IMR-90 (cell line): ENCODE measurements around the gene CORO1C. TPM values are rescaled to one million over a fixed set of nuclear protein-coding genes. Genes with fewer than 3 reads are reported as not detected.
A peak's percentile ranks its signal among the peaks of the same experiment; 100 is the strongest.

Source experiments
- ATAC-seq: fragments of 200-7000 bp; cut with Tn5 transposase; 2 replicates; pipeline ENCODE4 v1.9.1; 2020; ENCODE audit warnings: low read depth, mild to moderate bottlenecking, moderate library complexity
- BruUV-seq: library from RNA; stranded (reverse); fragments of 400-500 nt; replicated peaks from 2 replicates; lab custom pipeline; 2021; lab: Mats Ljungman, UMichigan
- CTCF ChIA-PET: fragments of 300-600 bp; formaldehyde crosslinking; extraction: SDS; loops from one replicate; lab custom pipeline; 2021; ENCODE audit warnings: antibody characterized with exemption; lab: Yijun Ruan, JAX
- POLR2A ChIA-PET: fragments of 300-600 bp; sonication (Branson Sonifier 250); formaldehyde crosslinking; loops from one replicate; lab custom pipeline; 2022; ENCODE audit warnings: antibody characterized with exemption; ENCODE audit not compliant: unreplicated experiment; lab: Charles Lee
- DNase-seq: peaks from one replicate; pipeline ENCODE4 v3.0.0; 2013
- H2AFZ ChIP-seq: replicated peaks from 2 replicates; pipeline ENCODE3; 2013; ENCODE audit warnings: low read length, mild to moderate bottlenecking; ENCODE audit not compliant: poor library complexity
- H2AK5ac ChIP-seq: 2 replicates; pipeline ENCODE4 v1.6.1; 2013; ENCODE audit warnings: low read depth, low read length, inconsistent platforms
- H2AK9ac ChIP-seq: replicated peaks from 2 replicates; pipeline ENCODE3; 2013; ENCODE audit warnings: mild to moderate bottlenecking, low read depth, low read length, moderate library complexity; ENCODE audit not compliant: poor library complexity
- H2BK120ac ChIP-seq: 2 replicates; pipeline ENCODE4 v1.6.1; 2013; ENCODE audit warnings: low read depth, low read length, inconsistent platforms
- H2BK15ac ChIP-seq: 3 replicates; pipeline ENCODE4 v1.6.1; 2013; ENCODE audit warnings: low read depth, low read length, inconsistent platforms
- H2BK20ac ChIP-seq: 2 replicates; pipeline ENCODE4 v1.6.1; 2013; ENCODE audit warnings: low read depth, mild to moderate bottlenecking, inconsistent platforms, low read length, moderate library complexity
- H2BK5ac ChIP-seq: 2 replicates; pipeline ENCODE4 v1.6.1; 2013; ENCODE audit warnings: mild to moderate bottlenecking, low read depth, low read length, inconsistent platforms; ENCODE audit not compliant: poor library complexity, severe bottlenecking
- H3K14ac ChIP-seq: replicated peaks from 2 replicates; pipeline ENCODE4 v1.6.1; 2013; ENCODE audit warnings: low read depth, low read length, inconsistent platforms
- H3K18ac ChIP-seq: 2 replicates; pipeline ENCODE4 v1.6.1; 2013; ENCODE audit warnings: low read depth, low read length, control low read depth
- H3K23ac ChIP-seq: 2 replicates; pipeline ENCODE4 v1.6.1; 2013; ENCODE audit warnings: low read depth, low read length, inconsistent platforms
- H3K27ac ChIP-seq: 2 replicates; pipeline ENCODE4 v1.5.1; 2013; ENCODE audit warnings: mild to moderate bottlenecking, control low read depth, low read length; ENCODE audit not compliant: insufficient read depth
- H3K27me3 ChIP-seq: 2 replicates; pipeline ENCODE4 v1.6.1; 2013; ENCODE audit warnings: low read length; ENCODE audit not compliant: control insufficient read depth, insufficient read depth
- H3K36me3 ChIP-seq: 2 replicates; pipeline ENCODE4 v1.6.1; 2013; ENCODE audit warnings: low read length, mixed read lengths; ENCODE audit not compliant: control insufficient read depth, insufficient read depth
- H3K4ac ChIP-seq: 2 replicates; pipeline ENCODE4 v1.6.1; 2013; ENCODE audit warnings: low read depth, low read length, inconsistent platforms
- H3K4me1 ChIP-seq: 2 replicates; pipeline ENCODE4 v1.6.1; 2013; ENCODE audit warnings: low read length, mixed read lengths; ENCODE audit not compliant: control insufficient read depth, insufficient read depth
- H3K4me2 ChIP-seq: 2 replicates; pipeline ENCODE4 v1.6.1; 2013; ENCODE audit warnings: low read depth, mild to moderate bottlenecking, control low read depth, low read length, moderate library complexity
- H3K4me3 ChIP-seq: 2 replicates; pipeline ENCODE4 v1.5.1; 2013; ENCODE audit warnings: low read depth, mild to moderate bottlenecking, control low read depth, low read length, moderate library complexity; ENCODE audit not compliant: insufficient read depth
- H3K56ac ChIP-seq: 2 replicates; pipeline ENCODE4 v1.6.1; 2013; ENCODE audit warnings: low read length, inconsistent platforms; ENCODE audit not compliant: insufficient read depth; ENCODE audit errors: extremely low read depth
- H3K79me1 ChIP-seq, 2 experiments: 2 replicates each; pipeline ENCODE4 v1.6.1; 2013; ENCODE audit warnings: low read length in 2 of 2, inconsistent platforms in 1 of 2, low read depth in 1 of 2
- H3K9ac ChIP-seq: 2 replicates; pipeline ENCODE4 v1.6.1; 2013; ENCODE audit warnings: low read depth, low read length, control low read depth
- H3K9me1 ChIP-seq: 2 replicates; pipeline ENCODE4 v1.6.1; 2013; ENCODE audit warnings: low read length, inconsistent platforms; ENCODE audit not compliant: insufficient read depth
- H3K9me3 ChIP-seq: 2 replicates; pipeline ENCODE4 v1.6.1; 2013; ENCODE audit warnings: low read length; ENCODE audit not compliant: control insufficient read depth, insufficient read depth
- H4K20me1 ChIP-seq: 2 replicates; pipeline ENCODE4 v1.6.1; 2013; ENCODE audit warnings: low read length, inconsistent platforms; ENCODE audit not compliant: insufficient read depth
- H4K5ac ChIP-seq: 2 replicates; pipeline ENCODE4 v1.6.1; 2013; ENCODE audit warnings: mild to moderate bottlenecking, low read depth, low read length, control low read depth
- H4K8ac ChIP-seq, 2 experiments: 2 replicates each; pipeline ENCODE4 v1.6.1; 2013; ENCODE audit warnings: low read depth in 2 of 2, low read length in 2 of 2, control low read depth in 1 of 2, inconsistent platforms in 1 of 2
- H4K91ac ChIP-seq: 2 replicates; pipeline ENCODE4 v1.6.1; 2013; ENCODE audit warnings: low read depth, low read length, inconsistent platforms; ENCODE audit not compliant: insufficient read depth
- BHLHE40 ChIP-seq: fragments of 150-350 bp; IDR thresholded peaks from 2 replicates; pipeline ENCODE4 v1.6.1; 2016; ENCODE audit warnings: mild to moderate bottlenecking, low read depth, low read length
- CEBPB ChIP-seq: IDR thresholded peaks from 2 replicates; pipeline ENCODE4 v1.6.1; 2012; ENCODE audit warnings: low read depth, low read length, improper control_type of control experiment
- CHD1 ChIP-seq: IDR thresholded peaks from 2 replicates; pipeline ENCODE4 v1.6.1; 2012; ENCODE audit warnings: low read depth, low read length, improper control_type of control experiment
- FOS ChIP-seq: fragments of 150-350 bp; IDR thresholded peaks from 2 replicates; pipeline ENCODE4 v1.6.1; 2016; ENCODE audit warnings: low read depth, low read length
- MAFK ChIP-seq: IDR thresholded peaks from 2 replicates; pipeline ENCODE4 v1.6.1; 2012; ENCODE audit warnings: low read depth, low read length, improper control_type of control experiment
- MAZ ChIP-seq: IDR thresholded peaks from 2 replicates; pipeline ENCODE4 v1.6.1; 2012; ENCODE audit warnings: low read depth, mild to moderate bottlenecking, low read length, improper control_type of control experiment, moderate library complexity, borderline replicate concordance
- MXI1 ChIP-seq: IDR thresholded peaks from 2 replicates; pipeline ENCODE4 v1.6.1; 2012; ENCODE audit warnings: low read depth, mild to moderate bottlenecking, low read length, moderate library complexity, borderline replicate concordance
- NFE2L2 ChIP-seq: fragments of 150-350 bp; IDR thresholded peaks from 2 replicates; pipeline ENCODE4 v1.6.1; 2016; ENCODE audit warnings: low read depth, mild to moderate bottlenecking, low read length
- POLR2A ChIP-seq: IDR thresholded peaks from 2 replicates; pipeline ENCODE4 v1.6.1; 2012; ENCODE audit warnings: mild to moderate bottlenecking, low read depth, low read length
- RAD21 ChIP-seq: IDR thresholded peaks from 2 replicates; pipeline ENCODE4 v1.6.1; 2012; ENCODE audit warnings: low read length, improper control_type of control experiment
- RCOR1 ChIP-seq: IDR thresholded peaks from 2 replicates; pipeline ENCODE4 v1.6.1; 2012; ENCODE audit warnings: mild to moderate bottlenecking, low read length, improper control_type of control experiment; ENCODE audit not compliant: insufficient replicate concordance
- RFX5 ChIP-seq: IDR thresholded peaks from 2 replicates; pipeline ENCODE4 v1.8.0; 2012; ENCODE audit warnings: low read depth, mild to moderate bottlenecking, low read length, moderate library complexity
- SMC3 ChIP-seq: fragments of 150-350 bp; IDR thresholded peaks from 2 replicates; pipeline ENCODE4 v1.6.1; 2016; ENCODE audit warnings: low read depth, mild to moderate bottlenecking, antibody characterized with exemption, low read length, moderate library complexity
- USF2 ChIP-seq: fragments of 150-350 bp; IDR thresholded peaks from 2 replicates; pipeline ENCODE4 v1.6.1; 2017; ENCODE audit warnings: mild to moderate bottlenecking, antibody characterized with exemption, low read length, low read depth
- WGBS, 2 experiments: methylation state at CpG; one replicate each; pipeline versions ENCODE4 v1.1.5 to v1.1.7; 2013; ENCODE audit warnings: missing lambda C conversion rate in 2 of 2; ENCODE audit not compliant: insufficient read length in 1 of 2; ENCODE audit errors: extremely low coverage in 2 of 2; 5-methylcytosine and 5-hydroxymethylcytosine counted together
- dilution Hi-C: fragments of 300-500 bp; cut with HindIII; formaldehyde crosslinking; loops from one replicate; pipeline ENCODE4 v1.14.3; 2018; ENCODE audit warnings: low sequenced_read_pairs; ENCODE audit not compliant: unreplicated experiment
- in situ Hi-C: fragments of 300-500 bp; cut with MboI; formaldehyde crosslinking; loops from 3 replicates; pipeline ENCODE4 v1.14.3; 2019; ENCODE audit warnings: low sequenced_read_pairs, inconsistent platforms, mixed read lengths
- intact Hi-C: fragments of 100-400 bp; cut with micrococcal nuclease; formaldehyde crosslinking; loops from 2 replicates; pipeline ENCODE4 v1.10.0; 2022
- polyA plus RNA-seq, 3 experiments: library from polyadenylated mRNA; depleted of rRNA; stranded (reverse); fragments of >200 nt; gene quantifications; 2 replicates each; pipeline ENCODE4 v1.2.3, GENCODE V29; 2012; ENCODE audit warnings: low replicate concordance in 1 of 3
- total RNA-seq: library from RNA; depleted of rRNA; stranded (reverse); fragments of >200 nt; gene quantifications from 2 replicates; pipeline ENCODE4 v1.2.3, GENCODE V29; 2012
- TF ChIP-seq, protein P1 (sequence below): conservative IDR thresholded peaks from 2 replicates; pipeline ENCODE4 v1.5.1; 2012; ENCODE audit warnings: mild to moderate bottlenecking, low read depth, low read length, improper control_type of control experiment
- TF ChIP-seq, protein P2 (sequence below): fragments of 150-350 bp; IDR thresholded peaks from 2 replicates; pipeline ENCODE4 v1.6.1; 2016; ENCODE audit warnings: low read depth, mild to moderate bottlenecking, low read length, moderate library complexity, borderline replicate concordance

The CORO1C gene
- total and polyA plus RNA-seq, 2 of the 4 experiments (the other 2 are of a cell fraction), result 675 to 1,100 TPM

DNA sequence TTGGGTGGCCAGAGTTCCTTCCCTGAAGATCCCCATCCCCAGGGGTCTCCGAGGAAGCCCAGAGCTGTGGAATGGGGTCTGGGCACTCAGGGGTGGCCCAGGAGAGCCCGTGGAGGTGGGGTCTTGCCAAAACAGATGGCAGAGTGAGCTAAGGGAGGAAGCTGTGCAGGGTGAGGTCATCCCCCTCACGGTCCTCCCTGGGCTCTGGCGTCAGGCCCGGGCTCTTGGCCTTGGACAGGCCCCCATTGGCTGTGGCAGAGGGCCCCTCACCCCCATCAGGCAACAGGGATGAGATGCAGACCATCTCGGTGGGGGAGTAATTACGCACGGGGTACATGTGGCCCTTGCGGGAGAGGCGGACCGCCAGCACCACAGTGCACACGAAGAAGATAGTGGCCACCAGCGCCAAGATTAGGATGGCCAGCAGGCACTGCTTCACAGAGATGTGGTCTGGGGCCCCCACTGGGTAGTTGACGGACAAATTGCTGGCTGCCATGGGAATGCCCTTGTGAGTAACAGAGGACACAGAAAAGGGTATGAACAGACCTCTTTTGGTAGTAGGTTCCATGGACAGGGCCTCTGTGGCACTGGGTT is 108.3 kb downstream of the CORO1C start:
- Histone ChIP-seq H3K4ac (no peak overlapping the region), H4K91ac (no peak overlapping the region), H4K5ac (no peak overlapping the region), H3K9me3 (no peaks in the 10 kb centered on the region), H2AK9ac (no peak overlapping the region), H2AFZ (peak overlapping the region; percentile 11), H3K56ac (no peak overlapping the region), H4K20me1 (no peaks in the 10 kb centered on the region), H2BK20ac (no peak overlapping the region), H3K36me3 (no peaks in the 10 kb centered on the region), H3K14ac (no peak overlapping the region), H3K4me2 (no peak overlapping the region), H2BK15ac (no peak overlapping the region), H3K4me3 (no peak overlapping the region), H4K8ac (no peak overlapping the region), H3K18ac (no peak overlapping the region), H3K9ac (no peak overlapping the region), H3K4me1 (peaks cover 3% of the 10 kb centered on the region; the same call in 1 of the 2 replicates), H3K79me1 (no peaks in the 10 kb centered on the region), H2AK5ac (0 out of 2 replicates have a peak overlapping the region, but pooled peaks have one; percentile 39), H3K23ac (no peak overlapping the region), H2BK120ac (no peak overlapping the region), H3K27me3 (no peaks in the 10 kb centered on the region), H3K27ac (no peak overlapping the region), H3K9me1 (peaks cover 11% of the 10 kb centered on the region), H2BK5ac (no peak overlapping the region)
- dilution Hi-C loops (no loop called here), in situ Hi-C loops (no loop called here), intact Hi-C loops (no loop called here)
- no TSS peak for BruUV-seq
- no peak for TF ChIP-seq RFX5
- TF ChIP-seq, protein P1, sequence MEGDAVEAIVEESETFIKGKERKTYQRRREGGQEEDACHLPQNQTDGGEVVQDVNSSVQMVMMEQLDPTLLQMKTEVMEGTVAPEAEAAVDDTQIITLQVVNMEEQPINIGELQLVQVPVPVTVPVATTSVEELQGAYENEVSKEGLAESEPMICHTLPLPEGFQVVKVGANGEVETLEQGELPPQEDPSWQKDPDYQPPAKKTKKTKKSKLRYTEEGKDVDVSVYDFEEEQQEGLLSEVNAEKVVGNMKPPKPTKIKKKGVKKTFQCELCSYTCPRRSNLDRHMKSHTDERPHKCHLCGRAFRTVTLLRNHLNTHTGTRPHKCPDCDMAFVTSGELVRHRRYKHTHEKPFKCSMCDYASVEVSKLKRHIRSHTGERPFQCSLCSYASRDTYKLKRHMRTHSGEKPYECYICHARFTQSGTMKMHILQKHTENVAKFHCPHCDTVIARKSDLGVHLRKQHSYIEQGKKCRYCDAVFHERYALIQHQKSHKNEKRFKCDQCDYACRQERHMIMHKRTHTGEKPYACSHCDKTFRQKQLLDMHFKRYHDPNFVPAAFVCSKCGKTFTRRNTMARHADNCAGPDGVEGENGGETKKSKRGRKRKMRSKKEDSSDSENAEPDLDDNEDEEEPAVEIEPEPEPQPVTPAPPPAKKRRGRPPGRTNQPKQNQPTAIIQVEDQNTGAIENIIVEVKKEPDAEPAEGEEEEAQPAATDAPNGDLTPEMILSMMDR, result no peak
- no peak for TF ChIP-seq MAZ
- no peak for TF ChIP-seq POLR2A
- no peak for TF ChIP-seq USF2
- TF ChIP-seq BHLHE40, result no peak
- TF ChIP-seq NFE2L2, result no peak
- TF ChIP-seq MAFK, result no peak
- TF ChIP-seq RAD21, result no peak
- no peak for TF ChIP-seq FOS
- TF ChIP-seq, protein P2, sequence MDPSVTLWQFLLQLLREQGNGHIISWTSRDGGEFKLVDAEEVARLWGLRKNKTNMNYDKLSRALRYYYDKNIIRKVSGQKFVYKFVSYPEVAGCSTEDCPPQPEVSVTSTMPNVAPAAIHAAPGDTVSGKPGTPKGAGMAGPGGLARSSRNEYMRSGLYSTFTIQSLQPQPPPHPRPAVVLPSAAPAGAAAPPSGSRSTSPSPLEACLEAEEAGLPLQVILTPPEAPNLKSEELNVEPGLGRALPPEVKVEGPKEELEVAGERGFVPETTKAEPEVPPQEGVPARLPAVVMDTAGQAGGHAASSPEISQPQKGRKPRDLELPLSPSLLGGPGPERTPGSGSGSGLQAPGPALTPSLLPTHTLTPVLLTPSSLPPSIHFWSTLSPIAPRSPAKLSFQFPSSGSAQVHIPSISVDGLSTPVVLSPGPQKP, result no peak
- no peak for TF ChIP-seq SMC3
- no peak for TF ChIP-seq CHD1
- TF ChIP-seq CEBPB, result no peak
- no peak for TF ChIP-seq RCOR1
- no peak for TF ChIP-seq MXI1
- no peak for DNase-seq
- CTCF ChIA-PET, result no interaction called here
- WGBS, 2 experiments, result 89% methylated on average over 5 of the region's 14 CpGs; no CpG with 5 or more reads in 1 of the 2 experiments
- POLR2A ChIA-PET, result no interaction called here
- ATAC-seq, result no peak
